HG03457 (cell line): ENCODE results near the gene GRIK1.

Experiments
- ATAC-seq: cut with Tn5 transposase; IDR thresholded peaks from one replicate; pipeline ENCODE4 v1.9.1; 2021; ENCODE audit warnings: moderate number of reproducible peaks; ENCODE audit not compliant: unreplicated experiment

Gene GRIK1

GRCh38 chr21:29914326-29914725, 25.5 kb downstream of the GRIK1 start:
- ATAC-seq, result no peak

- ATAC-seq, result no peak
These were observed 30.2 kb downstream of the GRIK1 start for GRCh38 chr21:29909571-29909970.

- no peak for ATAC-seq
These were observed 35.2 kb downstream of the GRIK1 start for GRCh38 chr21:29904359-29905282.

GRCh38 chr21:29896884-29897283, 42.9 kb downstream of the GRIK1 start:
- ATAC-seq, result no peak

GRCh38 chr21:29893687-29894086, 46.1 kb downstream of the GRIK1 start:
- no peak for ATAC-seq

- ATAC-seq, result no peak
These were observed 47.4 kb downstream of the GRIK1 start for GRCh38 chr21:29892379-29892778.

- no peak for ATAC-seq
These were observed 51.4 kb downstream of the GRIK1 start for GRCh38 chr21:29888437-29888836.

- no peak for ATAC-seq
These were observed 52.3 kb downstream of the GRIK1 start for GRCh38 chr21:29887313-29888009.

GRCh38 chr21:29885491-29885890, 54.3 kb downstream of the GRIK1 start:
- no peak for ATAC-seq

GRCh38 chr21:29875873-29876272, 63.9 kb downstream of the GRIK1 start:
- no peak for ATAC-seq

- no peak for ATAC-seq
These were observed 64.6 kb downstream of the GRIK1 start for GRCh38 chr21:29875036-29875716.

GRCh38 chr21:29873908-29874307, 65.9 kb downstream of the GRIK1 start:
- ATAC-seq, result no peak

GRCh38 chr21:29870814-29871213, 69.0 kb downstream of the GRIK1 start:
- ATAC-seq, result no peak

GRCh38 chr21:29867796-29868195, 72.0 kb downstream of the GRIK1 start:
- ATAC-seq, result no peak

- ATAC-seq, result no peak
These were observed 79.5 kb downstream of the GRIK1 start for GRCh38 chr21:29860346-29860745.

GRCh38 chr21:29857150-29857549, 82.6 kb downstream of the GRIK1 start:
- no peak for ATAC-seq

- no peak for ATAC-seq
These were observed 85.0 kb downstream of the GRIK1 start for GRCh38 chr21:29854795-29855194.

GRCh38 chr21:29851611-29852010, 88.2 kb downstream of the GRIK1 start:
- ATAC-seq, result no peak

- ATAC-seq, result peak; percentile 90
These were observed 90.0 kb downstream of the GRIK1 start for GRCh38 chr21:29849735-29850176.

- no peak for ATAC-seq
These were observed 96.0 kb downstream of the GRIK1 start for GRCh38 chr21:29843804-29844203.

- no peak for ATAC-seq
These were observed 105.2 kb downstream of the GRIK1 start for GRCh38 chr21:29834617-29835016.
